HepG2 (cell line): ENCODE results near the gene ZNHIT1. TPM values are rescaled to one million over a fixed set of nuclear protein-coding genes. Genes with fewer than 3 reads are reported as not detected.

Experiments
- ATAC-seq: fragments of 200-7000 bp; cut with Tn5 transposase; 3 replicates; pipeline ENCODE4 v1.9.1; 2020; ENCODE audit warnings: mild to moderate bottlenecking, moderate library complexity
- BruUV-seq: library from RNA; stranded (reverse); fragments of 400-500 nt; replicated peaks from 2 replicates; lab custom pipeline; 2021; lab: Mats Ljungman, UMichigan
- CTCF ChIA-PET: fragments of 300-600 bp; formaldehyde crosslinking; extraction: SDS; loops from one replicate; lab custom pipeline; 2021; ENCODE audit warnings: low total read pairs, inconsistent platforms, low intra/inter-chr PET ratio; lab: Yijun Ruan, JAX
- POLR2A ChIA-PET: fragments of 350-600 bp; sonication (Branson Sonifier 250); formaldehyde crosslinking; loops from one replicate; lab custom pipeline; 2020; ENCODE audit warnings: antibody characterized with exemption, inconsistent platforms; lab: Yijun Ruan, JAX
- DNase-seq: peaks from one replicate; pipeline ENCODE4 v3.0.0-alpha.2; 2015; ENCODE audit warnings: low spot score
- FAIRE-seq: peaks from 3 replicates; lab custom pipeline; 2011; peaks lifted over from hg19 to GRCh38; lab: Jason Lieb, UNC
- H2AFZ ChIP-seq: one replicate; pipeline ENCODE4 v1.6.1; 2011; ENCODE audit warnings: low read length, inconsistent platforms
- H3K27ac ChIP-seq: fragments of 300-600 bp; 3 replicates; pipeline ENCODE4 v1.8.0; 2011; ENCODE audit warnings: mixed run types, mild to moderate bottlenecking, mixed read lengths, low read length, inconsistent platforms; ENCODE audit not compliant: insufficient read depth; ENCODE audit errors: extremely low read length
- H3K27me3 ChIP-seq, 2 experiments: fragments of 200-600 bp in 1 of 2; 2 replicates in 1 of 2; 3 replicates in 1 of 2; pipeline versions ENCODE4 v1.6.0 to v1.8.0; 2011; ENCODE audit warnings: low read length in 2 of 2, mild to moderate bottlenecking in 2 of 2, moderate library complexity in 2 of 2, inconsistent platforms in 1 of 2; ENCODE audit not compliant: insufficient read depth in 2 of 2, control insufficient read depth in 1 of 2
- H3K36me3 ChIP-seq, 2 experiments: fragments of 200-600 bp in 1 of 2; replicated peaks in 1 of 2; 2 replicates in 1 of 2; 3 replicates in 1 of 2; pipeline versions ENCODE4 v1.5.1 to v1.8.0; 2011; ENCODE audit warnings: low read length in 2 of 2, inconsistent platforms in 1 of 2; ENCODE audit not compliant: insufficient read depth in 2 of 2, control insufficient read depth in 1 of 2
- H3K4me1 ChIP-seq: 2 replicates; pipeline ENCODE4 v1.5.1; 2012; ENCODE audit warnings: low read length, inconsistent platforms; ENCODE audit not compliant: insufficient read depth
- H3K4me2 ChIP-seq: 2 replicates; pipeline ENCODE4 v1.6.0; 2011; ENCODE audit warnings: low read depth, low read length, inconsistent platforms
- H3K4me3 ChIP-seq, 3 experiments: fragments of 200-600 bp in 1 of 3; sonication (generic), shearing (Covaris generic) in 1 of 3; replicated peaks in 1 of 3; 2 replicates each; pipeline ENCODE4 v1.5.1; 2011 to 2016; ENCODE audit warnings: low read length in 3 of 3, inconsistent platforms in 2 of 3, low read depth in 2 of 3, mild to moderate bottlenecking in 2 of 3, control low read depth in 1 of 3, mixed read lengths in 1 of 3; ENCODE audit not compliant: insufficient read depth in 1 of 3
- H3K79me2 ChIP-seq: one replicate; pipeline ENCODE4 v1.6.1; 2011; ENCODE audit warnings: low read length, inconsistent platforms; ENCODE audit not compliant: insufficient read depth
- H3K9ac ChIP-seq: 2 replicates; pipeline ENCODE4 v1.6.0; 2011; ENCODE audit warnings: mild to moderate bottlenecking, low read depth, low read length, inconsistent platforms; ENCODE audit not compliant: insufficient read depth
- H3K9me3 ChIP-seq: 2 replicates; pipeline ENCODE4 v1.5.1; 2012; ENCODE audit warnings: mild to moderate bottlenecking, low read length
- H4K20me1 ChIP-seq: 2 replicates; pipeline ENCODE4 v1.6.0; 2011; ENCODE audit warnings: inconsistent platforms, mild to moderate bottlenecking, low read length, moderate library complexity; ENCODE audit not compliant: insufficient read depth
- BRD4 ChIP-seq: sonication (generic); formaldehyde crosslinking; IDR thresholded peaks from 2 replicates; pipeline ENCODE4 v1.4.0; 2020; ENCODE audit warnings: missing genetic modification reagents
- CCDC6 ChIP-seq: sonication (generic); formaldehyde crosslinking; IDR thresholded peaks from 2 replicates; pipeline ENCODE4 v1.8.1; 2022; ENCODE audit warnings: mild to moderate bottlenecking, missing genetic modification reagents, moderate library complexity
- CTCF ChIP-seq: sonication (generic); formaldehyde crosslinking; IDR thresholded peaks from 2 replicates; pipeline ENCODE4 v1.5.0; 2020; ENCODE audit warnings: mild to moderate bottlenecking, missing genetic modification reagents, moderate library complexity
- HNF4G ChIP-seq, 2 experiments: sonication (generic) in 1 of 2; formaldehyde crosslinking in 1 of 2; IDR thresholded peaks; 2 replicates each; pipeline versions ENCODE4 v1.4.0 to v1.6.1; 2011 to 2020; ENCODE audit warnings: borderline replicate concordance in 2 of 2, low read depth in 2 of 2, mild to moderate bottlenecking in 2 of 2, low read length in 1 of 2, missing genetic modification reagents in 1 of 2, moderate library complexity in 1 of 2
- NCOA5 ChIP-seq: sonication (generic); formaldehyde crosslinking; IDR thresholded peaks from 2 replicates; pipeline ENCODE4 v1.4.0; 2020; ENCODE audit warnings: missing genetic modification reagents
- POLR2A ChIP-seq, 2 experiments: IDR thresholded peaks; 2 replicates each; pipeline ENCODE4 v1.6.1; 2011; ENCODE audit warnings: low read depth in 2 of 2, low read length in 2 of 2, mild to moderate bottlenecking in 1 of 2, moderate library complexity in 1 of 2; ENCODE audit not compliant: insufficient read depth in 1 of 2
- RAD21 ChIP-seq: fragments of 450-650 bp; formaldehyde crosslinking; IDR thresholded peaks from 2 replicates; pipeline ENCODE4 v1.5.0; 2020; ENCODE audit warnings: mild to moderate bottlenecking
- STAG1 ChIP-seq: sonication (generic); formaldehyde crosslinking; IDR thresholded peaks from 2 replicates; pipeline ENCODE4 v1.4.0; 2020; ENCODE audit warnings: missing genetic modification reagents
- ZBTB33 ChIP-seq: sonication (generic); formaldehyde crosslinking; IDR thresholded peaks from 2 replicates; pipeline ENCODE4 v1.4.0; 2020; ENCODE audit warnings: missing genetic modification reagents
- ZNF121 ChIP-seq: sonication (generic); formaldehyde crosslinking; IDR thresholded peaks from 2 replicates; pipeline ENCODE4 v1.5.0; 2020; ENCODE audit warnings: mild to moderate bottlenecking, missing genetic modification reagents
- ZNF75D ChIP-seq: sonication (generic); formaldehyde crosslinking; IDR thresholded peaks from 2 replicates; pipeline ENCODE4 v1.8.1; 2023; ENCODE audit warnings: missing genetic modification reagents, mild to moderate bottlenecking, borderline replicate concordance
- ZNF770 ChIP-seq: sonication (generic); formaldehyde crosslinking; IDR thresholded peaks from 2 replicates; pipeline ENCODE4 v1.5.0; 2020; ENCODE audit warnings: mild to moderate bottlenecking, missing genetic modification reagents
- ZNF891 ChIP-seq: sonication (generic); formaldehyde crosslinking; IDR thresholded peaks from 2 replicates; pipeline ENCODE4 v1.5.0; 2020; ENCODE audit warnings: mild to moderate bottlenecking, missing genetic modification reagents
- ZSCAN5A ChIP-seq: sonication (generic); formaldehyde crosslinking; IDR thresholded peaks from 2 replicates; pipeline ENCODE4 v1.8.0; 2022; ENCODE audit warnings: mild to moderate bottlenecking, missing genetic modification reagents, borderline replicate concordance
- WGBS: methylation state at CpG from one replicate; pipeline ENCODE4 v1.1.6; 2017; ENCODE audit warnings: low lambda C conversion rate; 5-methylcytosine and 5-hydroxymethylcytosine counted together
- in situ Hi-C: cut with HindIII; loops from 2 replicates; pipeline ENCODE4 v1.10.0; 2017; ENCODE audit warnings: low pct_unique_long_range_greater_than_20kb; ENCODE audit not compliant: extremely low pct_ligation_motif_present
- intact Hi-C: fragments of 100-400 bp; cut with micrococcal nuclease; formaldehyde crosslinking; loops from one replicate; pipeline ENCODE4 v1.10.0; 2022; ENCODE audit not compliant: unreplicated experiment
- polyA plus RNA-seq, 8 experiments: library from polyadenylated mRNA; depleted of rRNA in 3 of 8; stranded (reverse) in 7 of 8; unstranded in 1 of 8; fragments of >200 nt; fragmentation: Illumina TruSeq in 4 of 8; extraction: Trizol in 4 of 8; gene quantifications; 2 replicates each; pipeline versions ENCODE4 v1.2.1 to v1.2.3, GENCODE V29; 2011 to 2016; ENCODE audit warnings: low read depth in 4 of 8, missing spikeins in 1 of 8, mixed read lengths in 1 of 8; ENCODE audit not compliant: insufficient read depth in 1 of 8
- total RNA-seq, 5 experiments: library from RNA; depleted of rRNA; stranded (reverse); fragments of >200 nt; fragmentation: Illumina TruSeq; extraction: Trizol; gene quantifications; 2 replicates each; pipeline ENCODE4 v1.2.3, GENCODE V29; 2016; ENCODE audit warnings: low read depth in 1 of 5

ZNHIT1 gene
- total and polyA plus RNA-seq, 2 of the 13 experiments (the other 11 are each of a cell fraction or from before 2014, with no cell fraction given) = 32.5 to 64.5 TPM

- Histone ChIP-seq H2AFZ (no peak overlapping the region), H4K20me1 (no peaks in the 10 kb centered on the region), H3K79me2 (no peaks in the 10 kb centered on the region), H3K4me2 (no peak overlapping the region), H3K27ac (no peak overlapping the region), H3K4me1 (peaks cover 65% of the 10 kb centered on the region), H3K27me3 (no peaks in the 10 kb centered on the region), H3K9me3 (no peaks in the 10 kb centered on the region), H3K36me3 (peaks cover 0 to 6% of the 10 kb centered on the region in 2 experiments; a peak in 3 of 5 replicates), H3K4me3 (no peak overlapping the region), H3K9ac (no peak overlapping the region)
- FAIRE-seq (peak; percentile 8), ATAC-seq (peak; percentile 12), DNase-seq (peak; percentile 29)
- CTCF ChIA-PET = interaction anchor here (1.3 kb wide), 1 partner anchor 9 kb away, joined by 4 read pairs; no protein-coding TSS in a partner anchor
- peak; percentile 62 for TF ChIP-seq RAD21 (CRISPR knock-in tag)
- no peak for TF ChIP-seq ZNF75D (CRISPR knock-in tag)
- peak; percentile 62 for TF ChIP-seq CTCF (CRISPR knock-in tag)
- peak; percentile 41 for TF ChIP-seq STAG1 (CRISPR knock-in tag)
- 0 out of 2 replicates have a peak, but pooled peaks have one; percentile 32 for TF ChIP-seq ZNF891 (CRISPR knock-in tag)
- peak; percentile 67 for TF ChIP-seq ZBTB33 (CRISPR knock-in tag)
- TF ChIP-seq ZNF121 (CRISPR knock-in tag) = peak; percentile 61; the same call in 1 of the 2 replicates
- no peak for TF ChIP-seq HNF4G (IDR thresholded peaks at IDR 0.05; ENCODE audit: borderline replicate concordance, low read depth, low read length)
- no peak for TF ChIP-seq HNF4G (CRISPR knock-in tag; IDR thresholded peaks at IDR 0.05; ENCODE audit: borderline replicate concordance, low read depth)
- TF ChIP-seq NCOA5 (CRISPR knock-in tag) = no peak
- 0 out of 4 replicates have a peak, but pooled peaks of 1 of the 2 experiments have one; percentile 42 for TF ChIP-seq POLR2A (IDR thresholded peaks at IDR 0.05; ENCODE audit: insufficient read depth in 1 of 2, low read depth in 2 of 2, low read length in 2 of 2)
- TF ChIP-seq BRD4 = no peak
- peak; percentile 63 for TF ChIP-seq ZNF770 (CRISPR knock-in tag)
- no peak for TF ChIP-seq CCDC6 (CRISPR knock-in tag)
- TF ChIP-seq ZSCAN5A (CRISPR knock-in tag) = no peak
- 86% methylated on average over 9 of the region's 11 CpGs for WGBS
- BruUV-seq = no TSS peak
- intact Hi-C loops = no loop called here
- in situ Hi-C loops = no loop called here
- POLR2A ChIA-PET = interaction anchor here (0.8 to 3.0 kb wide), 3 partner anchors 9 to 33 kb away, joined by 4 to 11 read pairs (median 8); partner anchors contain the start of genes FIS1, PLOD3 and ZNHIT1
Observed at GRCh38 chr7:101235050-101235449, 17.1 kb downstream of the ZNHIT1 start.
